Subcutaneous adipose tissue (tissue), 4 donors: ENCODE data around the gene PRR7. TPM values are rescaled to one million over a fixed set of nuclear protein-coding genes. Genes with fewer than 3 reads are reported as not detected.

Source experiments
- CTCF ChIP-seq: fragments of 450-650 bp; IDR thresholded peaks from one replicate; pipeline ENCODE4 v1.5.1; 2016; ENCODE audit warnings: low read depth, mild to moderate bottlenecking, control low read depth, antibody characterized with exemption, moderate library complexity
- total RNA-seq, 4 donors: library from RNA; depleted of rRNA; stranded (reverse); fragments of >200 nt; gene quantifications; one replicate each; pipeline ENCODE4 v1.1.0, GENCODE V29; 2016

Gene PRR7
- total RNA-seq, 4 donors from 2014 or later = 0.44 to 1.4 (median 0.90) TPM

DNA sequence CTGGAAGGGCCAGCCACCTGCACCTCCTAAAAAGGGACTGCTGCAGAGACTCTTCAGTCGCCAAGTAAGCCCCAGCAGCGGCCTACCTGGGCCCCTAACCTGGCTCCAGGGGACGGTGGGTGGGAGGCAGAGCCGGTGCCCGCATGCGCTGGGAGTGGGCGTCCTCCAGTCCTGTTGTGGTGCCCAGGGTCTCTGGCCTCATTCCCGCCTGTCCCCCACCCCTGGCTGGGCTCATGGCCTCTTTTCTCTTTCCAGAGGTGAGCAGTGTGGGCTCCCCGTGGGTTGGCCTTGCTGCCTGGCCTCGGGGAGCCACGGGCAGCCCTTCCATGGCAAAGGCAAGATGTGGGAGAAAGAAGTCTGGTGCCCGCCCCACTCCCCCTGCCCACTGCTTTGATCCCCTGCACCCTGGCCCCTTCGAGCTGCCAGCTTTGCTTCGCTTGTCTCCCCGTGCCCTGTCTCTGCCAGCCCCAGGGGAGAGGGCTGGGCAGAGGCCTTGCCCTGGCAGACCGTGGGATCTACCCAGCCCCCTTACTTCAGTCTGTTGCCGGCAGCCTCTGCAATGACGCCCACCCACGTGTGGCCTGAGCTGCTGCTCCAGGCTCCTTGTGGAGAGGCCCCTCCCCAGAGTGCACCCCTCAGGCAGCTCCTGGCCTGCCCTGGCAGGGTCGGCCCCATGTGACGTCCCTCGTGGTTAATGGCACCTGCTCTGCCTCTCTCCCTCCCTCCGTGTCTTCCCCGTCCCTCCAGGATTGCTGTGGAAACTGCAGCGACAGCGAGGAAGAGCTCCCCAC, 5.4 kb upstream of the PRR7 start:
- TF ChIP-seq CTCF = no peak

GRCh38 chr5:177442066-177442826, 4.4 kb upstream of the PRR7 start:
- TF ChIP-seq CTCF = no peak

GRCh38 chr5:177443144-177443983, 3.2 kb upstream of the PRR7 start:
- no peak for TF ChIP-seq CTCF

DNA sequence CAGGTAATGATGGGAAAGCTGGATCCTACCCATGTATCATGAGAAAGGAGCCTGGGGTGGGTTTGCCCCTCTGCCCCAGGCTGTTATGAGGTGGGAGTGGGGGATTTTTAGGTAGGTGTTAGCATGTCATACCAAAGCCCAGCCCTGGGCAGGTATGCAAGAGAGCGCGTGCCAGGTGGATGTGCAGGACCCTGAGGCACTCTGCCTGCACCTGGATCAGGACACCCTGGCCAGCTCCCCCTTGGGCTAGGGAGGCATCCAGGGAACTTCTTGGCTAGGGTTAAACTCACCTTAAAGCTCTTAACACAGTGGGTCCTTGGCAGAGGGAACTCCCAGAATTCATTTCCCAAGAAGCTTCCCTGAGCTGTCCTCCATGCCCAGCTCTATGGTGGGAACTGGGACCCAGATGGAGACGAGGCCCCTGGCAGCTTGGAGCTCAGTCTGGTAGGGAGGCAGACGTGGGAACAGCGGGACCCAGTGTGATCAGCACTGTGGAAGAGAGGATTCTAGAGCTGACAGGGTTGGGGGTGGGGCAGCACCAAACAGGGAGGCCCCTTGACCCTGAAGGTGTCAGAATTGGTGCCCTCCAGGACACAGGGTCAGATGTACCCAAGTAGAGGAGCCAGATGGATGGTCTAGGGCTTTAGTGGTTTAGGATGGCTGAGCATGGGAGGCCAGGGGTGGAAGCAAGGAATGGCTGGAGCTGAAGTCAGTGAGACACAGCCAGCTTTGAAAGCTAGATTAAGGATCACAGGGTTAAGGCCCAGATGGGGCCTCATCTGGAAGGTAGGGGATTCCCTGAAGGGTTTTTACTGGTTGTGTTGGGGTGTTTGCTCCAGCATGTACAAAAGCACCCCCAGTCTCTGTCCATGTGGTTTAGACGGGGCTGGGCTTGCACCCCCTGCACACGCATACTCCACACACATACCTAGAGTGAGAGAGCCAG, 2.2 kb upstream of the PRR7 start:
- TF ChIP-seq CTCF = no peak

DNA sequence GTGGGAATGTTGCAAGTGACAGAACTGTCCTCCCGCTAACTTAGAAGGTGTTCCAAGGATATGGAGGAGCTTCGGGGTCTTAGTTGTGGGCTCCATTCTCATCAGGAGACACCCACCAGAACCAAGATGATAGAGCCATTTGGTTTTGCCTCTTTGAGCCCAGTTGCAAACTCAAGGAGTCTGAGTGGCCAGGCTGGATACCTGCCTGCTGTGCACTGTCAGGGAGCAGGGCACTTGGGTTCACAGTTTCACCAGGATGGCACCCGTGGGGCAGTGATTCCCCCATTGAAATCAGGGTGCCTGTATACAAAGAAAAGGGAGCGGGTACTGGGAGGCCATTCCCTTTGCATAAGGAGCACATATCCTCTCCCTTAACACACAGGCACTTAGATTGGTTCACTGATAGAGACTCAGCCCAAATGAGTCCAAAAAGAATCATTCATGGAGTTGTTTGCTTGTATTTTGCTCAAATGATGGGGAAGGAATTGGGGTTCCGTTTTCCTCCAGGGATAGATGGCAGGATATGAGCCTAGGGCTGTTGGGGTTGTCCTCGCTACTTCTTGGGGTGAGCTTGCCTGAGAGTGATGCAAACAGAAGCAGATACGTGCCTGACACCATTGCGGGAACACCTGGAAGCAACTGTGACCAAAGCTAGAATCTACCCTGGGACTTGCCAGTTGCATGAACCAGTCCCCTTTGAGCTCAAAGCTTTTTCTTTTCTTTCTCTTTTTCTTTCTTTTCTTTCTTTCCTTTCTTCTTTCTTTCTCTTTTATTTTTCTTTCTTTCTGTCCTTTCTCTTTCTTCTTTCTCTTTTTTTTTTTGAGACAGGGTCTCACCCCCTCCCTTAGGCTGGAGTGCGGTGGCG, 1.3 kb upstream of the PRR7 start:
- no peak for TF ChIP-seq CTCF

DNA sequence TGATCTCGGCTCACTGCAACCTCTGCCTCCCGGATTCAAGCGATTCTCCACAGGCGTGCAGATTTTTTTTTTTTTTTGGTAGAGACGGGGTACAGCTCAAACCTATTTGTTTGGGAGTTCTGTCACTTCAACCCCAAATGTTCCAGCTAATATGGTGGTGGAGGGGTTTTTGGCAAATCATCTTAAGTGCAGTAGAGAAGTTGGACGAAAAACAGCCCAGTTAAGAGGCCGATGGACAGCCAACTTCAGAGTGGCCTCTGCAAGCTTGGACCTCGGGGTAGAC, 756 bp upstream of the PRR7 start:
- TF ChIP-seq CTCF = no peak
